Liver (tissue), 9 donors: ENCODE results near the gene ZC3H13. TPM values are rescaled to one million over a fixed set of nuclear protein-coding genes. Genes with fewer than 3 reads are reported as not detected.

Experiments
- DNase-seq: peaks from one replicate; pipeline ENCODE4 v3.0.0-alpha.2; 2017; ENCODE audit warnings: low spot score
- H3K27ac ChIP-seq, 2 donors: one replicate each; pipeline ENCODE4 v1.7.0; 2013; ENCODE audit warnings: inconsistent platforms in 2 of 2, low read length in 2 of 2, control low read depth in 1 of 2, low read depth in 1 of 2, mild to moderate bottlenecking in 1 of 2
- H3K27me3 ChIP-seq, 4 donors: one replicate each; pipeline versions ENCODE4 v1.6.1 to v1.7.0; 2013; ENCODE audit warnings: low read length in 3 of 4, inconsistent platforms in 1 of 4, mild to moderate bottlenecking in 1 of 4, moderate library complexity in 1 of 4; ENCODE audit not compliant: control insufficient read depth in 4 of 4, insufficient read depth in 4 of 4
- H3K36me3 ChIP-seq, 4 donors: one replicate each; pipeline versions ENCODE4 v1.6.1 to v1.7.0; 2013; ENCODE audit warnings: low read length in 3 of 4, mild to moderate bottlenecking in 3 of 4, low read depth in 1 of 4, moderate library complexity in 1 of 4; ENCODE audit not compliant: control insufficient read depth in 4 of 4, insufficient read depth in 3 of 4
- H3K4me1 ChIP-seq, 4 donors: one replicate each; pipeline versions ENCODE4 v1.6.1 to v1.7.0; 2013; ENCODE audit warnings: low read length in 3 of 4, mild to moderate bottlenecking in 3 of 4, moderate library complexity in 1 of 4; ENCODE audit not compliant: control insufficient read depth in 4 of 4, insufficient read depth in 4 of 4
- H3K4me3 ChIP-seq, 3 donors: one replicate each; pipeline versions ENCODE4 v1.6.1 to v1.7.0; 2013; ENCODE audit warnings: low read length in 3 of 3, control low read depth in 1 of 3, low read depth in 1 of 3, mild to moderate bottlenecking in 1 of 3
- H3K9ac ChIP-seq, 2 donors: one replicate each; pipeline ENCODE4 v1.7.0; 2013; ENCODE audit warnings: low read length in 2 of 2, mild to moderate bottlenecking in 2 of 2, moderate library complexity in 2 of 2, control low read depth in 1 of 2, low read depth in 1 of 2
- H3K9me3 ChIP-seq, 4 donors: one replicate each; pipeline versions ENCODE4 v1.6.1 to v1.7.0; 2013; ENCODE audit warnings: low read length in 3 of 4; ENCODE audit not compliant: control insufficient read depth in 4 of 4
- CTCF ChIP-seq: fragments of 150-350 bp; IDR thresholded peaks from 2 replicates; pipeline ENCODE4 v1.5.1; 2017; ENCODE audit warnings: improper control_type of control experiment, low read depth, low read length; ENCODE audit not compliant: missing input control
- EGR1 ChIP-seq, 2 donors: IDR thresholded peaks; 2 replicates each; pipeline ENCODE4 v1.6.1; 2016 to 2018; ENCODE audit warnings: antibody characterized with exemption in 2 of 2, low read depth in 2 of 2
- GABPA ChIP-seq, 2 donors: IDR thresholded peaks in 1 of 2; conservative IDR thresholded peaks in 1 of 2; 2 replicates each; pipeline ENCODE4 v1.6.1; 2016; ENCODE audit warnings: antibody characterized with exemption in 2 of 2, mild to moderate bottlenecking in 1 of 2, moderate library complexity in 1 of 2
- HNF4A ChIP-seq, 2 donors: conservative IDR thresholded peaks; 2 replicates each; pipeline ENCODE4 v1.6.1; 2016; ENCODE audit warnings: antibody characterized with exemption in 2 of 2, mild to moderate bottlenecking in 2 of 2
- HNF4G ChIP-seq: IDR thresholded peaks from 2 replicates; pipeline ENCODE4 v1.6.1; 2016; ENCODE audit warnings: antibody characterized with exemption
- JUND ChIP-seq, 2 donors: IDR thresholded peaks; 2 replicates each; pipeline ENCODE4 v1.6.1; 2016; ENCODE audit warnings: antibody characterized with exemption in 2 of 2
- NR2F2 ChIP-seq: IDR thresholded peaks from 2 replicates; pipeline ENCODE4 v1.6.1; 2016; ENCODE audit warnings: antibody characterized with exemption
- RAD21 ChIP-seq, 2 donors: IDR thresholded peaks; 2 replicates each; pipeline ENCODE4 v1.6.1; 2016; ENCODE audit warnings: antibody characterized with exemption in 2 of 2, mild to moderate bottlenecking in 2 of 2
- RXRA ChIP-seq, 2 donors: IDR thresholded peaks; 2 replicates each; pipeline ENCODE4 v1.6.1; 2017 to 2018; ENCODE audit warnings: antibody characterized with exemption in 2 of 2, mild to moderate bottlenecking in 1 of 2
- TAF1 ChIP-seq: conservative IDR thresholded peaks from 2 replicates; pipeline ENCODE4 v1.6.1; 2016; ENCODE audit warnings: antibody characterized with exemption, mild to moderate bottlenecking
- YY1 ChIP-seq: IDR thresholded peaks from 2 replicates; pipeline ENCODE4 v1.6.1; 2016; ENCODE audit warnings: antibody characterized with exemption, mild to moderate bottlenecking
- WGBS: extraction: QIAGEN DNeasy Blood & Tissue Kit; methylation state at CpG from one replicate; pipeline ENCODE4 v1.1.7; 2013; 5-methylcytosine and 5-hydroxymethylcytosine counted together
- polyA plus RNA-seq, 2 donors: library from polyadenylated mRNA; stranded (reverse) in 1 of 2; unstranded in 1 of 2; fragments of 200-250 nt in 1 of 2; fragments of >200 nt in 1 of 2; fragmentation: Nextera tagmentation in 1 of 2; extraction: Ambion mirVana in 1 of 2; gene quantifications; one replicate each; pipeline versions ENCODE4 v1.2.1 to v1.2.3, GENCODE V29; 2013 to 2015
- total RNA-seq, 2 donors: library from RNA; depleted of rRNA; stranded (reverse); fragments of >200 nt; gene quantifications; one replicate each; pipeline ENCODE4 v1.2.3, GENCODE V29; 2014
- TF ChIP-seq, protein P1 (sequence below): IDR thresholded peaks from 2 replicates; pipeline ENCODE4 v1.6.1; 2016; ENCODE audit warnings: antibody characterized with exemption
- TF ChIP-seq, protein P2 (sequence below): IDR thresholded peaks from 2 replicates; pipeline ENCODE4 v1.6.1; 2016; ENCODE audit warnings: antibody characterized with exemption
- TF ChIP-seq, protein P3 (sequence below): IDR thresholded peaks from 2 replicates; pipeline ENCODE4 v1.6.1; 2016; ENCODE audit warnings: antibody characterized with exemption, mild to moderate bottlenecking
- donor health status: healthy.
- donor health status: healthy.
- donor health status: healthy.
- donor health status: healthy.
- donor health status: healthy.

Gene ZC3H13
- total and polyA plus RNA-seq, 4 donors = 10.0 to 62.1 (median 28.9) TPM

GRCh38 chr13:45928176-45928575, 124.4 kb downstream of the ZC3H13 start (continued):
- TF ChIP-seq HNF4A (conservative IDR thresholded peaks at IDR 0.05) (no peak), JUND (IDR thresholded peaks at IDR 0.05) (no peak)

DNA sequence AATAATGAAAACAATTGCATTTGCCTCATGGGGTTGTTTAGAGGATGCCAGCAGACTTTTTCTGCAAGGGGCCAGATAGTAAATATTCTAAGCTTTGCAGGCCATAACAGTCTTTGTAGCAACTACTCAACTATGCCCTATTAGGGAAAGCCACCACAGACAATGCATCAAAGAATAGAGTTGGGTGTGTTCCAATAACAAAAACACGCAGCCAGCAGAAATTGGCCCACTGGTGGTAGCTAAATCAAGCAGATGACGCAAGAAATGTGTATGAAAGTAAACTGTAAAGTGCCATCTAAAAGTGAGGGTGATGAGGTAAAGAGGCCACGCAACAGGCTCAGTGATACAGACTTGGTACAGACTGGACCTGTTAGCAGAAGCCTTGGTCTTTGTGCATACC, 125.8 kb downstream of the ZC3H13 start:
- H3K27me3 ChIP-seq = no peaks in the 10 kb centered on the region
- H3K27ac ChIP-seq = no peak overlapping the region
- no peak for DNase-seq
- H3K9me3 ChIP-seq = no peaks in the 10 kb centered on the region
- H3K9ac ChIP-seq = no peak overlapping the region
- no peak overlapping the region for H3K4me3 ChIP-seq
- H3K36me3 ChIP-seq = no peaks in the 10 kb centered on the region
- peaks cover 0 to 4% (median 1%) of the 10 kb centered on the region in 4 donors for H3K4me1 ChIP-seq
- 82% methylated on average over 3 of the region's 3 CpGs for WGBS
- TF ChIP-seq TAF1 = no peak
- TF ChIP-seq, protein P1, sequence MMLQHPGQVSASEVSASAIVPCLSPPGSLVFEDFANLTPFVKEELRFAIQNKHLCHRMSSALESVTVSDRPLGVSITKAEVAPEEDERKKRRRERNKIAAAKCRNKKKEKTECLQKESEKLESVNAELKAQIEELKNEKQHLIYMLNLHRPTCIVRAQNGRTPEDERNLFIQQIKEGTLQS = no peak
- TF ChIP-seq, protein P2, sequence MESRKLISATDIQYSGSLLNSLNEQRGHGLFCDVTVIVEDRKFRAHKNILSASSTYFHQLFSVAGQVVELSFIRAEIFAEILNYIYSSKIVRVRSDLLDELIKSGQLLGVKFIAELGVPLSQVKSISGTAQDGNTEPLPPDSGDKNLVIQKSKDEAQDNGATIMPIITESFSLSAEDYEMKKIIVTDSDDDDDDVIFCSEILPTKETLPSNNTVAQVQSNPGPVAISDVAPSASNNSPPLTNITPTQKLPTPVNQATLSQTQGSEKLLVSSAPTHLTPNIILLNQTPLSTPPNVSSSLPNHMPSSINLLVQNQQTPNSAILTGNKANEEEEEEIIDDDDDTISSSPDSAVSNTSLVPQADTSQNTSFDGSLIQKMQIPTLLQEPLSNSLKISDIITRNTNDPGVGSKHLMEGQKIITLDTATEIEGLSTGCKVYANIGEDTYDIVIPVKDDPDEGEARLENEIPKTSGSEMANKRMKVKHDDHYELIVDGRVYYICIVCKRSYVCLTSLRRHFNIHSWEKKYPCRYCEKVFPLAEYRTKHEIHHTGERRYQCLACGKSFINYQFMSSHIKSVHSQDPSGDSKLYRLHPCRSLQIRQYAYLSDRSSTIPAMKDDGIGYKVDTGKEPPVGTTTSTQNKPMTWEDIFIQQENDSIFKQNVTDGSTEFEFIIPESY = no peak
- no peak for TF ChIP-seq NR2F2
- TF ChIP-seq YY1 = no peak

DNA sequence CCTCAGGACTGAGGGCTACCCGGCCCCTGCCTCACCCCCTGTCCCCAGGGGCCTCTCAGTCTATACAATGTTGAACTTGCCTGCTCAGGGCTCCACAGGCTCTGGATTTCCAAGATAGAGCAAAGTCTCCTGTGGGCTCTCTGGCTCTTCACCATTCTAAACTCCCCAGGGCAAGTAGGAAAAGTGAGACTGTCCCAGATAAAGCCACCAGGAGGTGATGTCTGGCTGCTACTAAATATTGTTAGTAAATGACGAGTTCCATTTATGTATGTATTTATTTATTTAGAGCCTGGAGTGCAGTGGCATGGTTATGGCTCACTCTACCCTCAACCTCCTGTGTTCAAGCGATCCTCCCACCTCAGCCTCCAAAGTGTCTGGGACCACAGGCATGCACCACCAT, 127.4 kb downstream of the ZC3H13 start:
- WGBS = 82% methylated on average over 3 of the region's 3 CpGs
- no peak for DNase-seq
- TF ChIP-seq YY1 (no peak), RAD21 (IDR thresholded peaks at IDR 0.05) (no peak), GABPA (IDR thresholded peaks at IDR 0.05 in 1 of 2, conservative IDR thresholded peaks at IDR 0.05 in 1 of 2) (no peak), EGR1 (IDR thresholded peaks at IDR 0.05; ENCODE audit: low read depth in 2 of 2) (no peak), HNF4G (no peak), CTCF (no peak), TAF1 (no peak), RXRA (IDR thresholded peaks at IDR 0.05) (no peak)
- TF ChIP-seq, protein P3, sequence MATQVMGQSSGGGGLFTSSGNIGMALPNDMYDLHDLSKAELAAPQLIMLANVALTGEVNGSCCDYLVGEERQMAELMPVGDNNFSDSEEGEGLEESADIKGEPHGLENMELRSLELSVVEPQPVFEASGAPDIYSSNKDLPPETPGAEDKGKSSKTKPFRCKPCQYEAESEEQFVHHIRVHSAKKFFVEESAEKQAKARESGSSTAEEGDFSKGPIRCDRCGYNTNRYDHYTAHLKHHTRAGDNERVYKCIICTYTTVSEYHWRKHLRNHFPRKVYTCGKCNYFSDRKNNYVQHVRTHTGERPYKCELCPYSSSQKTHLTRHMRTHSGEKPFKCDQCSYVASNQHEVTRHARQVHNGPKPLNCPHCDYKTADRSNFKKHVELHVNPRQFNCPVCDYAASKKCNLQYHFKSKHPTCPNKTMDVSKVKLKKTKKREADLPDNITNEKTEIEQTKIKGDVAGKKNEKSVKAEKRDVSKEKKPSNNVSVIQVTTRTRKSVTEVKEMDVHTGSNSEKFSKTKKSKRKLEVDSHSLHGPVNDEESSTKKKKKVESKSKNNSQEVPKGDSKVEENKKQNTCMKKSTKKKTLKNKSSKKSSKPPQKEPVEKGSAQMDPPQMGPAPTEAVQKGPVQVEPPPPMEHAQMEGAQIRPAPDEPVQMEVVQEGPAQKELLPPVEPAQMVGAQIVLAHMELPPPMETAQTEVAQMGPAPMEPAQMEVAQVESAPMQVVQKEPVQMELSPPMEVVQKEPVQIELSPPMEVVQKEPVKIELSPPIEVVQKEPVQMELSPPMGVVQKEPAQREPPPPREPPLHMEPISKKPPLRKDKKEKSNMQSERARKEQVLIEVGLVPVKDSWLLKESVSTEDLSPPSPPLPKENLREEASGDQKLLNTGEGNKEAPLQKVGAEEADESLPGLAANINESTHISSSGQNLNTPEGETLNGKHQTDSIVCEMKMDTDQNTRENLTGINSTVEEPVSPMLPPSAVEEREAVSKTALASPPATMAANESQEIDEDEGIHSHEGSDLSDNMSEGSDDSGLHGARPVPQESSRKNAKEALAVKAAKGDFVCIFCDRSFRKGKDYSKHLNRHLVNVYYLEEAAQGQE = no peak

More for the DNA sequence above, 127.4 kb downstream of the ZC3H13 start:
- no peaks in the 10 kb centered on the region for H3K27me3 ChIP-seq
- H3K36me3 ChIP-seq = no peaks in the 10 kb centered on the region
- no peak overlapping the region for H3K9ac ChIP-seq
- H3K4me3 ChIP-seq = no peak overlapping the region
- no peak overlapping the region for H3K27ac ChIP-seq
- peaks cover 0 to 4% (median 1%) of the 10 kb centered on the region in 4 donors for H3K4me1 ChIP-seq
- H3K9me3 ChIP-seq = no peaks in the 10 kb centered on the region
